IMR-90 (cell line): ENCODE data around the gene HLA-DMB. TPM values are rescaled to one million over a fixed set of nuclear protein-coding genes. Genes with fewer than 3 reads are reported as not detected.

Experiments
- ATAC-seq: fragments of 200-7000 bp; cut with Tn5 transposase; 2 replicates; pipeline ENCODE4 v1.9.1; 2020; ENCODE audit warnings: low read depth, mild to moderate bottlenecking, moderate library complexity
- BruUV-seq: library from RNA; stranded (reverse); fragments of 400-500 nt; replicated peaks from 2 replicates; lab custom pipeline; 2021; lab: Mats Ljungman, UMichigan
- CTCF ChIA-PET: fragments of 300-600 bp; formaldehyde crosslinking; extraction: SDS; loops from one replicate; lab custom pipeline; 2021; ENCODE audit warnings: antibody characterized with exemption; lab: Yijun Ruan, JAX
- POLR2A ChIA-PET: fragments of 300-600 bp; sonication (Branson Sonifier 250); formaldehyde crosslinking; loops from one replicate; lab custom pipeline; 2022; ENCODE audit warnings: antibody characterized with exemption; ENCODE audit not compliant: unreplicated experiment; lab: Charles Lee
- DNase-seq: peaks from one replicate; pipeline ENCODE4 v3.0.0; 2013
- H2AFZ ChIP-seq: replicated peaks from 2 replicates; pipeline ENCODE3; 2013; ENCODE audit warnings: low read length, mild to moderate bottlenecking; ENCODE audit not compliant: poor library complexity
- H2AK5ac ChIP-seq: 2 replicates; pipeline ENCODE4 v1.6.1; 2013; ENCODE audit warnings: low read depth, low read length, inconsistent platforms
- H2AK9ac ChIP-seq: replicated peaks from 2 replicates; pipeline ENCODE3; 2013; ENCODE audit warnings: mild to moderate bottlenecking, low read depth, low read length, moderate library complexity; ENCODE audit not compliant: poor library complexity
- H2BK120ac ChIP-seq: 2 replicates; pipeline ENCODE4 v1.6.1; 2013; ENCODE audit warnings: low read depth, low read length, inconsistent platforms
- H2BK15ac ChIP-seq: 3 replicates; pipeline ENCODE4 v1.6.1; 2013; ENCODE audit warnings: low read depth, low read length, inconsistent platforms
- H2BK20ac ChIP-seq: 2 replicates; pipeline ENCODE4 v1.6.1; 2013; ENCODE audit warnings: low read depth, mild to moderate bottlenecking, inconsistent platforms, low read length, moderate library complexity
- H2BK5ac ChIP-seq: 2 replicates; pipeline ENCODE4 v1.6.1; 2013; ENCODE audit warnings: mild to moderate bottlenecking, low read depth, low read length, inconsistent platforms; ENCODE audit not compliant: poor library complexity, severe bottlenecking
- H3K14ac ChIP-seq: replicated peaks from 2 replicates; pipeline ENCODE4 v1.6.1; 2013; ENCODE audit warnings: low read depth, low read length, inconsistent platforms
- H3K18ac ChIP-seq: 2 replicates; pipeline ENCODE4 v1.6.1; 2013; ENCODE audit warnings: low read depth, low read length, control low read depth
- H3K23ac ChIP-seq: 2 replicates; pipeline ENCODE4 v1.6.1; 2013; ENCODE audit warnings: low read depth, low read length, inconsistent platforms
- H3K27ac ChIP-seq: 2 replicates; pipeline ENCODE4 v1.5.1; 2013; ENCODE audit warnings: mild to moderate bottlenecking, control low read depth, low read length; ENCODE audit not compliant: insufficient read depth
- H3K27me3 ChIP-seq: 2 replicates; pipeline ENCODE4 v1.6.1; 2013; ENCODE audit warnings: low read length; ENCODE audit not compliant: control insufficient read depth, insufficient read depth
- H3K36me3 ChIP-seq: 2 replicates; pipeline ENCODE4 v1.6.1; 2013; ENCODE audit warnings: low read length, mixed read lengths; ENCODE audit not compliant: control insufficient read depth, insufficient read depth
- H3K4ac ChIP-seq: 2 replicates; pipeline ENCODE4 v1.6.1; 2013; ENCODE audit warnings: low read depth, low read length, inconsistent platforms
- H3K4me1 ChIP-seq: 2 replicates; pipeline ENCODE4 v1.6.1; 2013; ENCODE audit warnings: low read length, mixed read lengths; ENCODE audit not compliant: control insufficient read depth, insufficient read depth
- H3K4me2 ChIP-seq: 2 replicates; pipeline ENCODE4 v1.6.1; 2013; ENCODE audit warnings: low read depth, mild to moderate bottlenecking, control low read depth, low read length, moderate library complexity
- H3K4me3 ChIP-seq: 2 replicates; pipeline ENCODE4 v1.5.1; 2013; ENCODE audit warnings: low read depth, mild to moderate bottlenecking, control low read depth, low read length, moderate library complexity; ENCODE audit not compliant: insufficient read depth
- H3K56ac ChIP-seq: 2 replicates; pipeline ENCODE4 v1.6.1; 2013; ENCODE audit warnings: low read length, inconsistent platforms; ENCODE audit not compliant: insufficient read depth; ENCODE audit errors: extremely low read depth
- H3K79me1 ChIP-seq, 2 experiments: 2 replicates each; pipeline ENCODE4 v1.6.1; 2013; ENCODE audit warnings: low read length in 2 of 2, inconsistent platforms in 1 of 2, low read depth in 1 of 2
- H3K9ac ChIP-seq: 2 replicates; pipeline ENCODE4 v1.6.1; 2013; ENCODE audit warnings: low read depth, low read length, control low read depth
- H3K9me1 ChIP-seq: 2 replicates; pipeline ENCODE4 v1.6.1; 2013; ENCODE audit warnings: low read length, inconsistent platforms; ENCODE audit not compliant: insufficient read depth
- H3K9me3 ChIP-seq: 2 replicates; pipeline ENCODE4 v1.6.1; 2013; ENCODE audit warnings: low read length; ENCODE audit not compliant: control insufficient read depth, insufficient read depth
- H4K20me1 ChIP-seq: 2 replicates; pipeline ENCODE4 v1.6.1; 2013; ENCODE audit warnings: low read length, inconsistent platforms; ENCODE audit not compliant: insufficient read depth
- H4K5ac ChIP-seq: 2 replicates; pipeline ENCODE4 v1.6.1; 2013; ENCODE audit warnings: mild to moderate bottlenecking, low read depth, low read length, control low read depth
- H4K8ac ChIP-seq, 2 experiments: 2 replicates each; pipeline ENCODE4 v1.6.1; 2013; ENCODE audit warnings: low read depth in 2 of 2, low read length in 2 of 2, control low read depth in 1 of 2, inconsistent platforms in 1 of 2
- H4K91ac ChIP-seq: 2 replicates; pipeline ENCODE4 v1.6.1; 2013; ENCODE audit warnings: low read depth, low read length, inconsistent platforms; ENCODE audit not compliant: insufficient read depth
- CHD1 ChIP-seq: IDR thresholded peaks from 2 replicates; pipeline ENCODE4 v1.6.1; 2012; ENCODE audit warnings: low read depth, low read length, improper control_type of control experiment
- ELK1 ChIP-seq: fragments of 150-350 bp; IDR thresholded peaks from 2 replicates; pipeline ENCODE4 v1.6.1; 2016; ENCODE audit warnings: low read depth, mild to moderate bottlenecking, low read length, moderate library complexity, borderline replicate concordance
- MAZ ChIP-seq: IDR thresholded peaks from 2 replicates; pipeline ENCODE4 v1.6.1; 2012; ENCODE audit warnings: low read depth, mild to moderate bottlenecking, low read length, improper control_type of control experiment, moderate library complexity, borderline replicate concordance
- MXI1 ChIP-seq: IDR thresholded peaks from 2 replicates; pipeline ENCODE4 v1.6.1; 2012; ENCODE audit warnings: low read depth, mild to moderate bottlenecking, low read length, moderate library complexity, borderline replicate concordance
- POLR2A ChIP-seq: IDR thresholded peaks from 2 replicates; pipeline ENCODE4 v1.6.1; 2012; ENCODE audit warnings: mild to moderate bottlenecking, low read depth, low read length
- RAD21 ChIP-seq: IDR thresholded peaks from 2 replicates; pipeline ENCODE4 v1.6.1; 2012; ENCODE audit warnings: low read length, improper control_type of control experiment
- RCOR1 ChIP-seq: IDR thresholded peaks from 2 replicates; pipeline ENCODE4 v1.6.1; 2012; ENCODE audit warnings: mild to moderate bottlenecking, low read length, improper control_type of control experiment; ENCODE audit not compliant: insufficient replicate concordance
- USF2 ChIP-seq: fragments of 150-350 bp; IDR thresholded peaks from 2 replicates; pipeline ENCODE4 v1.6.1; 2017; ENCODE audit warnings: mild to moderate bottlenecking, antibody characterized with exemption, low read length, low read depth
- WGBS, 2 experiments: methylation state at CpG; one replicate each; pipeline versions ENCODE4 v1.1.5 to v1.1.7; 2013; ENCODE audit warnings: missing lambda C conversion rate in 2 of 2; ENCODE audit not compliant: insufficient read length in 1 of 2; ENCODE audit errors: extremely low coverage in 2 of 2; 5-methylcytosine and 5-hydroxymethylcytosine counted together
- dilution Hi-C: fragments of 300-500 bp; cut with HindIII; formaldehyde crosslinking; loops from one replicate; pipeline ENCODE4 v1.14.3; 2018; ENCODE audit warnings: low sequenced_read_pairs; ENCODE audit not compliant: unreplicated experiment
- in situ Hi-C: fragments of 300-500 bp; cut with MboI; formaldehyde crosslinking; loops from 3 replicates; pipeline ENCODE4 v1.14.3; 2019; ENCODE audit warnings: low sequenced_read_pairs, inconsistent platforms, mixed read lengths
- intact Hi-C: fragments of 100-400 bp; cut with micrococcal nuclease; formaldehyde crosslinking; loops from 2 replicates; pipeline ENCODE4 v1.10.0; 2022
- polyA plus RNA-seq, 3 experiments: library from polyadenylated mRNA; depleted of rRNA; stranded (reverse); fragments of >200 nt; gene quantifications; 2 replicates each; pipeline ENCODE4 v1.2.3, GENCODE V29; 2012; ENCODE audit warnings: low replicate concordance in 1 of 3
- total RNA-seq: library from RNA; depleted of rRNA; stranded (reverse); fragments of >200 nt; gene quantifications from 2 replicates; pipeline ENCODE4 v1.2.3, GENCODE V29; 2012
- TF ChIP-seq, protein P1 (sequence below): conservative IDR thresholded peaks from 2 replicates; pipeline ENCODE4 v1.5.1; 2012; ENCODE audit warnings: mild to moderate bottlenecking, low read depth, low read length, improper control_type of control experiment

HLA-DMB gene
- total and polyA plus RNA-seq, 2 of the 4 experiments (the other 2 are of a cell fraction): 0.18 to 0.19 TPM

DNA sequence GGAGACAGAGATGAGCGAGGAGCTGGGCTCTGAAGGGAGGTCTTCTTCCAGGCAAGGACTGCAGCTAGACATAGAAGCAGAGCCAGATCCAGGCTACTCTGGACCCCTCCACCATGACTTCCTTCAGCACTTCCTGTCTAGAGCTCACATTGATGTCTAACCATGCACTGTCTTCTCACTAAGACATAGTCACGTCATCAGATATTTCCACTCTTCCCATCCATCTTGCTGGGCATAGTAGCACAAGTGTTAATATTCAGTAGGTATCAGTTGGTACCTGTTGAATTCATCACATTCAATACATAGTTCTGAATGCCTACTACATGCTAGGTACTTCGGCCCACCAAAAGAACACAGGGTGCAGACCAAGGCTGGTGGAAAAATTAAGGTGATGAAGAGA, 9.2 kb upstream of the HLA-DMB start (continued):
- TF ChIP-seq ELK1 (no peak), MAZ (no peak), MXI1 (no peak), POLR2A (no peak)

DNA sequence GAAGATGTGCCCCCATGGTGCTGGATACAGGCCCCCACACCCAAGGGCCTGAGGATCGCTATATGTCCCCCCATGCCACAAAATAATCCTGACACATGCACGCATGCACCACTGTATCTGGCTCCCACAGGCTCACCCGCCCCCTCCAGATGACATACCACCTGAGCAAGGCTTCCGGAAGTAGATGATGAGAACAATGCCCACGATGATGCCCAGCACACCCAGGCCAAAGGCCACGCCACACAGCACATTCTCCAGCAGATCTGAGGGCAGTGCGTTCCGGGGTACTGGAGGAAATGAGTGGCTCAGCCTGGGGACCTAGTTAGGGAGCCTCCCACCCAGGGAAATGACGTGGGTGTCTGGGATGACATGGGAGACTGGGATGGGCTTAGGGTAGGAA, 8.3 kb upstream of the HLA-DMB start:
- Histone ChIP-seq H3K4me2 (no peak overlapping the region), H4K20me1 (no peaks in the 10 kb centered on the region), H3K9ac (no peak overlapping the region), H3K36me3 (no peaks in the 10 kb centered on the region), H2AK9ac (peak overlapping the region; percentile 38), H2BK5ac (no peak overlapping the region), H2BK20ac (no peak overlapping the region), H3K9me3 (no peaks in the 10 kb centered on the region), H3K4me3 (no peak overlapping the region), H4K5ac (no peak overlapping the region), H3K4ac (no peak overlapping the region), H3K9me1 (peaks cover 10% of the 10 kb centered on the region), H2BK120ac (no peak overlapping the region), H3K27ac (no peak overlapping the region), H4K8ac (no peak overlapping the region), H3K79me1 (0 out of 4 replicates have a peak, but pooled peaks cover 0 to 3% of the 10 kb centered on the region in 2 experiments), H2AK5ac (no peak overlapping the region; the same call in 1 of the 2 replicates), H2AFZ (peak overlapping the region; percentile 15), H3K18ac (no peak overlapping the region), H2BK15ac (no peak overlapping the region), H3K23ac (no peak overlapping the region), H3K56ac (no peak overlapping the region), H3K4me1 (peaks cover 12% of the 10 kb centered on the region), H4K91ac (no peak overlapping the region), H3K27me3 (no peaks in the 10 kb centered on the region), H3K14ac (no peak overlapping the region)
- no peak for TF ChIP-seq RCOR1
- TF ChIP-seq RAD21: no peak
- TF ChIP-seq, protein P1, sequence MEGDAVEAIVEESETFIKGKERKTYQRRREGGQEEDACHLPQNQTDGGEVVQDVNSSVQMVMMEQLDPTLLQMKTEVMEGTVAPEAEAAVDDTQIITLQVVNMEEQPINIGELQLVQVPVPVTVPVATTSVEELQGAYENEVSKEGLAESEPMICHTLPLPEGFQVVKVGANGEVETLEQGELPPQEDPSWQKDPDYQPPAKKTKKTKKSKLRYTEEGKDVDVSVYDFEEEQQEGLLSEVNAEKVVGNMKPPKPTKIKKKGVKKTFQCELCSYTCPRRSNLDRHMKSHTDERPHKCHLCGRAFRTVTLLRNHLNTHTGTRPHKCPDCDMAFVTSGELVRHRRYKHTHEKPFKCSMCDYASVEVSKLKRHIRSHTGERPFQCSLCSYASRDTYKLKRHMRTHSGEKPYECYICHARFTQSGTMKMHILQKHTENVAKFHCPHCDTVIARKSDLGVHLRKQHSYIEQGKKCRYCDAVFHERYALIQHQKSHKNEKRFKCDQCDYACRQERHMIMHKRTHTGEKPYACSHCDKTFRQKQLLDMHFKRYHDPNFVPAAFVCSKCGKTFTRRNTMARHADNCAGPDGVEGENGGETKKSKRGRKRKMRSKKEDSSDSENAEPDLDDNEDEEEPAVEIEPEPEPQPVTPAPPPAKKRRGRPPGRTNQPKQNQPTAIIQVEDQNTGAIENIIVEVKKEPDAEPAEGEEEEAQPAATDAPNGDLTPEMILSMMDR: no peak
- no peak for TF ChIP-seq USF2
- no peak for TF ChIP-seq POLR2A
- TF ChIP-seq CHD1: no peak
- TF ChIP-seq MXI1: no peak
- ATAC-seq (no peak), DNase-seq (no peak)
- intact Hi-C loops: no loop called here
- in situ Hi-C loops: no loop called here
- CTCF ChIA-PET: no interaction called here
- dilution Hi-C loops: no loop called here
- no TSS peak for BruUV-seq
- POLR2A ChIA-PET: no interaction called here
- WGBS, 2 experiments: no CpG with 5 or more reads among the region's 9 CpGs
